ENCODE data around the gene MEG3.

Gene MEG3

GRCh38 chr14:100885196-100885595 lies 59.3 kb downstream of the MEG3 start:
- Histone ChIP-seq H3K4me3 (ENCODE audit: low read length, poor library complexity, severe bottlenecking) (no peak overlapping the region), H3K4me1 (ENCODE audit: insufficient read depth, low read length, poor library complexity, severe bottlenecking) (no peaks in the 10 kb centered on the region), H3K36me3 (ENCODE audit: insufficient read depth, low read length) (no peaks in the 10 kb centered on the region), H3K79me2 (ENCODE audit: insufficient read depth, low read length) (no peaks in the 10 kb centered on the region), H4K20me1 (ENCODE audit: insufficient read depth, low read length, poor library complexity, severe bottlenecking) (no peaks in the 10 kb centered on the region), H3K9me2 (replicated peaks; ENCODE audit: low read depth, low read length) (no peaks in the 10 kb centered on the region), H3F3A (ENCODE audit: low read depth) (no peaks in the 10 kb centered on the region), H3K27me3 (ENCODE audit: insufficient read depth, low read length, poor library complexity, severe bottlenecking) (no peaks in the 10 kb centered on the region), H2AFZ (ENCODE audit: low read length) (no peak overlapping the region), H3K9me3 (ENCODE audit: insufficient read depth, low read depth, low read length) (no peaks in the 10 kb centered on the region), H3K9ac (ENCODE audit: low read depth, low read length, poor library complexity, severe bottlenecking) (no peak overlapping the region), H3K4me2 (ENCODE audit: low read depth, low read length, poor library complexity, severe bottlenecking) (no peak overlapping the region)
- TF ChIP-seq, protein P1, sequence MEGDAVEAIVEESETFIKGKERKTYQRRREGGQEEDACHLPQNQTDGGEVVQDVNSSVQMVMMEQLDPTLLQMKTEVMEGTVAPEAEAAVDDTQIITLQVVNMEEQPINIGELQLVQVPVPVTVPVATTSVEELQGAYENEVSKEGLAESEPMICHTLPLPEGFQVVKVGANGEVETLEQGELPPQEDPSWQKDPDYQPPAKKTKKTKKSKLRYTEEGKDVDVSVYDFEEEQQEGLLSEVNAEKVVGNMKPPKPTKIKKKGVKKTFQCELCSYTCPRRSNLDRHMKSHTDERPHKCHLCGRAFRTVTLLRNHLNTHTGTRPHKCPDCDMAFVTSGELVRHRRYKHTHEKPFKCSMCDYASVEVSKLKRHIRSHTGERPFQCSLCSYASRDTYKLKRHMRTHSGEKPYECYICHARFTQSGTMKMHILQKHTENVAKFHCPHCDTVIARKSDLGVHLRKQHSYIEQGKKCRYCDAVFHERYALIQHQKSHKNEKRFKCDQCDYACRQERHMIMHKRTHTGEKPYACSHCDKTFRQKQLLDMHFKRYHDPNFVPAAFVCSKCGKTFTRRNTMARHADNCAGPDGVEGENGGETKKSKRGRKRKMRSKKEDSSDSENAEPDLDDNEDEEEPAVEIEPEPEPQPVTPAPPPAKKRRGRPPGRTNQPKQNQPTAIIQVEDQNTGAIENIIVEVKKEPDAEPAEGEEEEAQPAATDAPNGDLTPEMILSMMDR (conservative IDR thresholded peaks at IDR 0.05; ENCODE audit: low read length) = no peak
- no peak for TF ChIP-seq EZH2phosphoT487 (IDR thresholded peaks at IDR 0.05; ENCODE audit: borderline replicate concordance)

GRCh38 chr14:100885617-100886016 lies 59.7 kb downstream of the MEG3 start:
- H2AFZ ChIP-seq (ENCODE audit: low read length) = no peak overlapping the region
- H3K4me1 ChIP-seq (ENCODE audit: insufficient read depth, low read length, poor library complexity, severe bottlenecking) = no peaks in the 10 kb centered on the region
- no peaks in the 10 kb centered on the region for H3K9me2 ChIP-seq (replicated peaks; ENCODE audit: low read depth, low read length)
- no peak overlapping the region for H3K4me3 ChIP-seq (ENCODE audit: low read length, poor library complexity, severe bottlenecking)
- H3F3A ChIP-seq (ENCODE audit: low read depth) = no peaks in the 10 kb centered on the region
- no peaks in the 10 kb centered on the region for H3K36me3 ChIP-seq (ENCODE audit: insufficient read depth, low read length)
- no peaks in the 10 kb centered on the region for H3K9me3 ChIP-seq (ENCODE audit: insufficient read depth, low read depth, low read length)
- no peak overlapping the region for H3K9ac ChIP-seq (ENCODE audit: low read depth, low read length, poor library complexity, severe bottlenecking)
- no peaks in the 10 kb centered on the region for H3K79me2 ChIP-seq (ENCODE audit: insufficient read depth, low read length)
- TF ChIP-seq, protein P1 (conservative IDR thresholded peaks at IDR 0.05; ENCODE audit: low read length) = no peak
- no peak for TF ChIP-seq EZH2phosphoT487 (IDR thresholded peaks at IDR 0.05; ENCODE audit: borderline replicate concordance)
- H3K4me2 ChIP-seq (ENCODE audit: low read depth, low read length, poor library complexity, severe bottlenecking) = no peak overlapping the region
- no peaks in the 10 kb centered on the region for H4K20me1 ChIP-seq (ENCODE audit: insufficient read depth, low read length, poor library complexity, severe bottlenecking)
- H3K27me3 ChIP-seq (ENCODE audit: insufficient read depth, low read length, poor library complexity, severe bottlenecking) = no peaks in the 10 kb centered on the region

GRCh38 chr14:100887728-100888335 lies 61.9 kb downstream of the MEG3 start:
- no peaks in the 10 kb centered on the region for H3K36me3 ChIP-seq (ENCODE audit: insufficient read depth, low read length)
- H3K79me2 ChIP-seq (ENCODE audit: insufficient read depth, low read length) = no peaks in the 10 kb centered on the region
- no peak overlapping the region for H3K4me3 ChIP-seq (ENCODE audit: low read length, poor library complexity, severe bottlenecking)
- no peaks in the 10 kb centered on the region for H3K9me3 ChIP-seq (ENCODE audit: insufficient read depth, low read depth, low read length)
- H3K9ac ChIP-seq (ENCODE audit: low read depth, low read length, poor library complexity, severe bottlenecking) = no peak overlapping the region
- H3F3A ChIP-seq (ENCODE audit: low read depth) = no peaks in the 10 kb centered on the region
- no peaks in the 10 kb centered on the region for H4K20me1 ChIP-seq (ENCODE audit: insufficient read depth, low read length, poor library complexity, severe bottlenecking)
- no peak for TF ChIP-seq EZH2phosphoT487 (IDR thresholded peaks at IDR 0.05; ENCODE audit: borderline replicate concordance)
- TF ChIP-seq, protein P1 (conservative IDR thresholded peaks at IDR 0.05; ENCODE audit: low read length) = no peak
- no peak overlapping the region for H2AFZ ChIP-seq (ENCODE audit: low read length)
- no peaks in the 10 kb centered on the region for H3K9me2 ChIP-seq (replicated peaks; ENCODE audit: low read depth, low read length)
- no peaks in the 10 kb centered on the region for H3K4me1 ChIP-seq (ENCODE audit: insufficient read depth, low read length, poor library complexity, severe bottlenecking)
- no peak overlapping the region for H3K4me2 ChIP-seq (ENCODE audit: low read depth, low read length, poor library complexity, severe bottlenecking)
- H3K27me3 ChIP-seq (ENCODE audit: insufficient read depth, low read length, poor library complexity, severe bottlenecking) = no peaks in the 10 kb centered on the region

Data from Loucy (cell line).